ENCODE data around the gene UBR4.

GRCh38 chr1:19044975-19045831, 164.9 kb downstream of the UBR4 start:
- TF ChIP-seq POLR2AphosphoS5 (IDR thresholded peaks at IDR 0.05; ENCODE audit: low read depth, low read length) (no peak), YY1 (IDR thresholded peaks at IDR 0.05; ENCODE audit: low read depth) (no peak), CTCF (IDR thresholded peaks at IDR 0.05) (no peak), SIN3A (IDR thresholded peaks at IDR 0.05; ENCODE audit: borderline replicate concordance, low read depth, low read length) (no peak), MAX (IDR thresholded peaks at IDR 0.05; ENCODE audit: low read depth) (no peak), RFX5 (IDR thresholded peaks at IDR 0.05; ENCODE audit: low read length) (no peak), NRF1 (IDR thresholded peaks at IDR 0.05; ENCODE audit: low read depth, low read length) (no peak), GATA2 (CRISPR knock-in tag; IDR thresholded peaks at IDR 0.05) (no peak), EP300 (IDR thresholded peaks at IDR 0.05; ENCODE audit: borderline replicate concordance in 1 of 2, low read depth in 1 of 2, low read length in 1 of 2) (no peak)
